IgD-negative memory B cell (primary cell): ENCODE measurements around the gene NKX3-2. TPM values are rescaled to one million over a fixed set of nuclear protein-coding genes. Genes with fewer than 3 reads are reported as not detected.

Experiments
- H3K27ac Mint-ChIP-seq, 3 donors: one replicate each; pipeline ENCODE4 v1.8.0; 2020 to 2022; ENCODE audit warnings: mild to moderate bottlenecking in 3 of 3, mixed read lengths in 3 of 3, moderate library complexity in 1 of 3
- H3K27me3 Mint-ChIP-seq: one replicate; pipeline ENCODE4 v1.8.0; 2021; ENCODE audit warnings: mixed read lengths
- H3K36me3 Mint-ChIP-seq: one replicate; pipeline ENCODE4 v1.8.0; 2020; ENCODE audit warnings: mild to moderate bottlenecking, mixed read lengths
- H3K4me1 Mint-ChIP-seq, 3 donors: one replicate each; pipeline ENCODE4 v1.8.0; 2020 to 2022; ENCODE audit warnings: mixed read lengths in 3 of 3, mild to moderate bottlenecking in 1 of 3
- H3K4me3 Mint-ChIP-seq, 4 donors: one replicate each; pipeline ENCODE4 v1.8.0; 2020 to 2022; ENCODE audit warnings: mild to moderate bottlenecking in 4 of 4, mixed read lengths in 4 of 4, moderate library complexity in 3 of 4
- H3K9me3 Mint-ChIP-seq, 3 donors: one replicate each; pipeline ENCODE4 v1.8.0; 2020 to 2021; ENCODE audit warnings: mixed read lengths in 3 of 3, mild to moderate bottlenecking in 1 of 3
- polyA plus RNA-seq: library from polyadenylated mRNA; unstranded; fragments of 300-500 nt; fragmentation: Illumina TruSeq; gene quantifications from one replicate; pipeline ENCODE4 v1.2.3, GENCODE V29; 2021

NKX3-2 gene
- polyA plus RNA-seq, 1 donor from 2014 or later = not detected

DNA sequence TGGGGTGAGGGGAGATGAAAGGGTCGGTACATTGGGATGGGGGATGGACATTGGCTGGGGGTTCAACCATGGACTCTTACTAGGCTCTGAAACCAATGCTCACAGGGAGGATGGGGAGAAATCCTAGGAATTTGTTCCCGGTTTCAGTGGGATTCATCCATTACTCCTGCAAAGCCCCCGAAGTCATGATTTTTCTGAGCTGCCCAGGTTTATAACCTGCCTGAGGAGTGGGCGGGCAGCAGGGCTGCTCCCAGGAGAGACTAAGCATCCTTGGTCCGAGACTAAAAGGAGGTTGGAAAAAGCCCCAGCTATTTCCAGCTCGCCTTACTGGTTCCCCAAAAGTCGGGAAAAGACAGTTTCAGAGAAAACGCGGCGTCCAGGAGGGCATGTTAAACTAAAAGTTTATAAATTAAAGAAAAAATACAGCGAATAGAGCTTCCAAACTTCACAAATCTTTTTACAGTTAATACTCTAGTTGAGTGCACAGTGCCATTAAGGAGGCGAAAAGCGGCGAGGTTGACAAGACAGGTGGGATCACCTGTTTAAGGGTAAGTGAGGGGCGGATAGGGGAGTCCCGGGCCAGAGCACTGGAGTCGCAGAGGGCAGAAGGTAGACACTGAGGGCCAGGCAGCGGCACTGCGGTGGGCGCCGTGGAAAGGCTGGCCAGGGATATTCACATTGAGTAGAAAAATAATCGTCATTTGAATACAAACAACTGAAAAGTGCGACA is 3.7 kb downstream of the NKX3-2 start:
- peak overlapping the region; percentile 83 to 97 (median 95) for H3K27ac Mint-ChIP-seq
- H3K27me3 Mint-ChIP-seq = peaks cover 72% of the 10 kb centered on the region
- peaks cover 0 to 12% (median 6%) of the 10 kb centered on the region in 3 donors for H3K9me3 Mint-ChIP-seq
- peaks cover 5 to 19% (median 10%) of the 10 kb centered on the region in 3 donors for H3K4me1 Mint-ChIP-seq
- peak overlapping the region in 1 of 4 donors; percentile 80 for H3K4me3 Mint-ChIP-seq
- H3K36me3 Mint-ChIP-seq = peaks cover 2% of the 10 kb centered on the region

DNA sequence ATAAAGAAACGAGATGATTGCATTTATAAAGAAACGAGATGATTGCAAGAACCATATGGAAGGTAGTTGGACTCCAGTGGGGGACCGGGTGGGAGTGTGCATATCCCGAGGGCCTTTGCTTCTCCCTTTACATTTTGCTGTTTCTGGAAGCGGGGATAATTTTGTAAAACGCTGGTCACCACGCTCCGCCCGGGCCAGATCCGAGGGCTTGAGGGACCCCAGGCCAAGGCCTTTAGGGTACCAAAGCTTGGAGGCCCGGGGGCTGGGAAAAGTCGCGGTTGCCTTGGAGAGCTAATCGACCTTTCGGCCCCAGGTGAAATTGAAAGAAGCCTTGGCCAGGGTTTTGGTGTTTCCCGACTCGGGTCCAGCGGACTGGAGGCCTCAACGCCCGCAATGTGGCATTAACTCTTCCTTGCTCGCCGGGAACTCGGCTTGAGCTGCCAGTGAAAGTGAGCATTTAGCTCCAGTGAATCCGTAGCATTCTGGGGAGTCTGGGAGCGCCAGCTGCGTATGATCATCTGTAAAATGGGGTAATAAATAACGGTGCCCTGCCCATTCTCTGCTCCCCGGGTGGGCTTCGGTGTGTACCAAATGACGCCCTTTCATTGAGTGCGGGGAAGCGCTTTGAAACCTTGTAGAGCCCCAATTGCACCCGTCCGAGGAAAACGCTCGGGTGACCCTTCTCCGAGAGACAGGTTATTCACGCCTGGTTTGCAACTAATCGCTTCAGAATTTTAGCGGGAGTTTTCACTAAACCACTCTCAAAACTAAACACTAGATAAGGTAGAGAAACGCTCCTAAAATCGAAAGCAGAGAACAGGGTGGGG is 4.5 kb downstream of the NKX3-2 start:
- peaks cover 2 to 14% (median 4%) of the 10 kb centered on the region in 3 donors for H3K4me1 Mint-ChIP-seq

DNA sequence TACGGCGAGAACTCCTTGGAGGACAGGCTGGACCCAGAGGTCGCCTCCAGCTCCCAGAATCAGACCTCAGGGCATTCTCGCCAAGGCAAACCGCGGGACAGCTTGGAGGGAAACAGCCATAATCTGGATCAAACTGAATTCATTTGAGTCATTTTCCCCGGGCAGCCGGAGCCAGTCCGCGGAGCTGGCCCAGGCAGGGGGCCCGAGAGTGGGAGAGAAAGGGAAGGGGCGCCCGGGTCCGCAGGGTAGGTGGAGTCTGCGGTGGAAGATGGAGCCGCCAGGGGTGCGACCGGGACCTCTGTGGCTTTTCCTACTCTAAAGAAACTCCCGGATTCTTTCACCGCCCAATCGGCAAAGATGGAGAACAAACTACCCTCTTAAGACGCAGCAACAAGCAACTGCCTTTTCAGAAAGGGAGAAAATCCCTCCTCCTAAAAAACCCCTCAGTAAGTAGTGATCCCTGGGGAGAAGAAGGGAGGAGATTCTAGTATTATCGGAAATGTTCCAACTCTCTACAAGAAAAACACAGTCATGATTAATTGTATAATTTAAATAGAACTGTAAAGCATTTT is 5.2 kb downstream of the NKX3-2 start:
- peak overlapping the region in 2 of 4 donors; percentile 45 to 77 for H3K4me3 Mint-ChIP-seq
- H3K27ac Mint-ChIP-seq = peak overlapping the region; percentile 76 to 97 (median 95)
- peaks cover 77% of the 10 kb centered on the region for H3K27me3 Mint-ChIP-seq
- H3K9me3 Mint-ChIP-seq = peaks cover 0 to 13% (median 6%) of the 10 kb centered on the region in 3 donors
- peaks cover 2 to 14% (median 4%) of the 10 kb centered on the region in 3 donors for H3K4me1 Mint-ChIP-seq
- H3K36me3 Mint-ChIP-seq = no peaks in the 10 kb centered on the region

More for the DNA sequence above, 4.5 kb downstream of the NKX3-2 start:
- H3K36me3 Mint-ChIP-seq = no peaks in the 10 kb centered on the region
- H3K4me3 Mint-ChIP-seq = peak overlapping the region in 2 of 4 donors; percentile 32 to 77
- peaks cover 0 to 13% (median 6%) of the 10 kb centered on the region in 3 donors for H3K9me3 Mint-ChIP-seq
- H3K27ac Mint-ChIP-seq = peak overlapping the region in 2 of 3 donors; percentile 95 to 97
- H3K27me3 Mint-ChIP-seq = peaks cover 74% of the 10 kb centered on the region

DNA sequence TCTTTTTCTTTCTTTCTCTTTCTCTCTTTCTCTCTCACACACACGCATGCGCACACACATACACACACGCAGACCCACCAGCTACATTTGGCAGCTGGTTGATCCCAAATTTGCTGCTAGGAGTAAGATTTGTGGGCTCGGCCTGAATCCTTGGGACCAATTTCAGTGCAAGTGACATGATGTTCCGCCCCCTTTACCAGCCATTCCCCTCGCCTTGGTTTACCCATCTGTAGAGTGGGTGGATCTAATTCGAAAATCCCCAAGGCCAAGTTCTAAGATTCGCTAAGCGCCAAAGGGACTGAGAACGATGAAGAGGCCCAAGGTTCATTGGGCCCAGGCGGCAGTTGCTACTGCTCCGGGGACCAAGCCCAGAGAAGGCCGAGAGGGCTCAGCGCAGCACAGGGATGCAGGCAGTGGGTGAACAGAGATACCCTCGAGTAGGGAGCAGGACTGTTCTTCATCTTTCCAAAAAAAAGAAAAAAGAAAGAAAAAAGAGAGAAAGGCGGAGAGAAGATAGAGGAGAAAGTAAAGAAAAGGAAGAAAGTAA is 5.8 kb downstream of the NKX3-2 start:
- Mint-ChIP-seq H3K4me3 (peak overlapping the region; percentile 30 to 77 (median 63)), H3K36me3 (no peaks in the 10 kb centered on the region), H3K4me1 (peaks cover 2 to 13% (median 2%) of the 10 kb centered on the region in 3 donors), H3K27me3 (peaks cover 81% of the 10 kb centered on the region), H3K27ac (peak overlapping the region; percentile 76 to 97 (median 95)), H3K9me3 (peaks cover 0 to 13% (median 6%) of the 10 kb centered on the region in 3 donors)

DNA sequence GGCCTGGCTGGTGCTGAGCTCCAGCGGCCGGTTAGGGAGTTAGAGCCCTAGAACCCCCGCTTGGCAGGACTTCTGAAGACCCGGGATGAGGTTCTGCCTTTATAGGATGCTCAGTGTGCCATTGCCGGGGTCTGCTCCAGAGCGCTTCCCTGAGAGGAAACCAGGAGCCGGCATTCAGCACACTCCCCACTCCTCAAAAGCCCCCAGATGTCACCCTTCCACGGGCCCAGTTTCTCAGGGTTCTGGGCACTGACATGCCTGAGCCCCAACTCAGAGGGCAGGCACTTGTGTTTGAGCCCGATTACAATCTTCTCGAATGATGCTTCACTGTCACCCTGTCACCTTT is 6.5 kb downstream of the NKX3-2 start:
- H3K4me1 Mint-ChIP-seq = peaks cover 2 to 10% (median 2%) of the 10 kb centered on the region in 3 donors
- peak overlapping the region in 2 of 4 donors; percentile 54 to 77 for H3K4me3 Mint-ChIP-seq
- H3K9me3 Mint-ChIP-seq = peaks cover 0 to 13% (median 6%) of the 10 kb centered on the region in 3 donors
- peak overlapping the region in 2 of 3 donors; percentile 95 to 97 for H3K27ac Mint-ChIP-seq
- no peaks in the 10 kb centered on the region for H3K36me3 Mint-ChIP-seq
- peaks cover 77% of the 10 kb centered on the region for H3K27me3 Mint-ChIP-seq

DNA sequence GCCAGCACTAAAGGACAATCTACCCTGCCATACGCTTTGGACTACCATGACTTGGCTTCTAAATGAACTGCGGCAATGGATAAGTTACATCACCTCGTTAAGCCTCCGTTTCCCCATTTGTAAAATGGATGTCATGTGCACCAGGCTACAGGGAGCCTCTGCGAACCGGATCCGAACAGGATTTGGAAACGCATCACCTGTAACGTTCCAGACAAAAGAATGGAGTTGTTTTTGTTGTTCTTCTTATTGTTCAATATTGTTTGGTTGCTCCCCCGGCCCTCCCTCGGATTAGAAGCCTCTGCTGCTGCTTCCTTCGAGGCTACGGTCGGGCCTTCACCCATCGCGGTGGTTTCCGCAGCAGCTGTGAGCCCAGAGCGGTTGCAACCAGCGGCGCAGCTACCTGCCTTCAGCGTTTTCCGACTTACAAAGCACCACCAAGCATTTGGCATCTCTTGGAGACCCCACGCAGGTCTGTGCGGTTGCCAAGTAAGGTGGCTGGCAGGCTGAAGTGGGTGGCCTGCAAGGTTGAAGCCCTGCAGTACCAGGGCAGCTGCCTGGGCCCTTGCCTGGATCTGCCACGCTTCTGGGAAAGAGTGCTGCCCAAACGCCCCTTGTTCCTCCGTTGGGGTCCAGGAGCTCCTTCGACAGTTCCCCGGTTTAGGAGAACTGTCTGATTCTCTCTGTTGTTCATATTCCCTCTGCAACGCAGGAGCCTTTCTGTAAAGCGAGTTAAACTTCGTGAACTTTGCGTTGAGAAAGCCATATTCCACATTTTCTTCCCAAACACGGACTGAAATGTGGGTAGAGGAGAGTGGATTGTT is 7.1 kb downstream of the NKX3-2 start:
- Mint-ChIP-seq H3K36me3 (peaks cover 2% of the 10 kb centered on the region), H3K27ac (peak overlapping the region; percentile 92 to 97 (median 95)), H3K9me3 (peaks cover 0 to 13% (median 6%) of the 10 kb centered on the region in 3 donors), H3K4me3 (peak overlapping the region in 1 of 4 donors; percentile 76), H3K4me1 (peaks cover 2 to 10% (median 2%) of the 10 kb centered on the region in 3 donors), H3K27me3 (peaks cover 76% of the 10 kb centered on the region)

DNA sequence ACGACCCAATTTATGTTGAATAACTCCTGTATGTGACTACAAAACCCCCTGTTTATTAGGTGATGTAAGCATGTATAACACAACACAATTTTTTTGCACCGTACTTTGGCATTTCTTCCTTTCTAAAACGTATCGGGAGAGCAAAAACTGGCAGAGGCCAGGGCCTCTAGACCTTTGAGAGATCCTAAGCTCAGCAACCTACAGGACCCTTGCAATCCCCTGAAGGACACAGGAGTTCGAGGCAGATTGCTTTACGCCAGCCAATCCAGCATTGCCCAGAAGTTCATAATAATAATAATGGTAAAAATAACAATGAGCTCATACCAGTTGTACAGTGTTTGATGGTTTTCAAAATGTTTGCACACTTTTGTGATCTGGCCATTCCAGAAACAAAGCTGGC is 7.7 kb downstream of the NKX3-2 start:
- Mint-ChIP-seq H3K27me3 (peaks cover 76% of the 10 kb centered on the region), H3K36me3 (peaks cover 2% of the 10 kb centered on the region), H3K27ac (peak overlapping the region; percentile 92 to 97 (median 95)), H3K4me1 (peaks cover 2 to 10% (median 2%) of the 10 kb centered on the region in 3 donors), H3K4me3 (peak overlapping the region in 2 of 4 donors; percentile 9 to 76), H3K9me3 (peaks cover 0 to 13% (median 6%) of the 10 kb centered on the region in 3 donors)

DNA sequence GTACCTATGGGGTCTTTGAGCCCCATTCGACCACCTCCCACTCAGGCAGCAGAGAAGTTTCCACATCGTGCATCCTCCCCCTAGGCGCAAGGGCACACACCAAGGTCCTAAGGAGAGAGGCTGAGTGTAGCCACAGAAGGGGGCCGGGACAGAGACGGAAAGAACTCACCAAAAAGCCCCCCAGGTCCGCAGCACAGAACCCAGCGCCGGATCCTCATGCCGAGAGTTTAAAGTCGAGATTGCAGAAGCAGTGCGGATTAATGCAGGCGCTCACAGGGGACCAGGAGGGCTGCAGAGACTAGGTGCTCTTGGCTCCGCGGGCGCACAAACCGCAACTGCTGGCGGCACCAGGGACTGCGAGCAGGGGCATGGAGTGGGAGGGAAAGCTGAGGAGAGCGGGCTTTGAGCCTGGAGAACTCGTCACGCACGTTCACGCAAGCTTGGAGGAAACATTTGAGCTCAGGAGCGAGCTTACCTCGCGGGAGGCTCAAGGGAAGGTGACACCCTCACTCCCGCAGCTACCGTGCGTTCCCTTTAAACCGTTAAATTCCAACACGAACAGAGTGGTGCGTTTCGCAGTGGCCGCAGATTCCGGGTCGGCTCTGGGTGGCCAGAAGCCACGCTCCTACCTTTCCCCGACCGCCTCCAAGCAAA is 8.5 kb downstream of the NKX3-2 start:
- H3K27me3 Mint-ChIP-seq = peaks cover 78% of the 10 kb centered on the region
- peak overlapping the region; percentile 92 to 97 (median 95) for H3K27ac Mint-ChIP-seq
- H3K4me1 Mint-ChIP-seq = peaks cover 2 to 8% (median 4%) of the 10 kb centered on the region in 3 donors
- H3K9me3 Mint-ChIP-seq = peaks cover 0 to 13% (median 6%) of the 10 kb centered on the region in 3 donors
- H3K36me3 Mint-ChIP-seq = peaks cover 2% of the 10 kb centered on the region
- H3K4me3 Mint-ChIP-seq = peak overlapping the region in 2 of 4 donors; percentile 43 to 76

DNA sequence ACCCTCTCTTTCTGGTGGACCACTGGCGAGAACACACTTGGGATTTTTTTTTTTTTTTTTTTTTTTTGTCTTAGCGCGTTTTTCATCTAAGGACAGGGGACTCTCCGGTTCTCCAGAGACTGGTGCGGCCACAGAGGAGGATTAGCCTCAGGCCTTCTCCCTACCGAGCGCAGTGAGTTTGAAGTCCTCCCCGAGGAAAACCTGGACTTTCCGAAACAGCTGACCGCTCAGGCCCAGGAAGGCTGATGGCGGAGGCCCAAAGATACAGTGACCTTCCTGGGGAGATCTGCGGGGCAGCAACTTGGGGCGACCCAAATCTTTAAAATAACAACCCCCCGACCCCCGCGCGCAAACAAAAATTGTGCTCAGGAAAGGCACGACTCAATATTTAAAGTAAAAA is 9.2 kb downstream of the NKX3-2 start:
- peaks cover 2 to 5% (median 3%) of the 10 kb centered on the region in 3 donors for H3K4me1 Mint-ChIP-seq
- H3K27ac Mint-ChIP-seq = peak overlapping the region; percentile 92 to 97 (median 95)
- H3K36me3 Mint-ChIP-seq = peaks cover 2% of the 10 kb centered on the region
- H3K9me3 Mint-ChIP-seq = peaks cover 0 to 13% (median 6%) of the 10 kb centered on the region in 3 donors
- H3K27me3 Mint-ChIP-seq = peaks cover 81% of the 10 kb centered on the region
- H3K4me3 Mint-ChIP-seq = peak overlapping the region in 2 of 4 donors; percentile 12 to 69

DNA sequence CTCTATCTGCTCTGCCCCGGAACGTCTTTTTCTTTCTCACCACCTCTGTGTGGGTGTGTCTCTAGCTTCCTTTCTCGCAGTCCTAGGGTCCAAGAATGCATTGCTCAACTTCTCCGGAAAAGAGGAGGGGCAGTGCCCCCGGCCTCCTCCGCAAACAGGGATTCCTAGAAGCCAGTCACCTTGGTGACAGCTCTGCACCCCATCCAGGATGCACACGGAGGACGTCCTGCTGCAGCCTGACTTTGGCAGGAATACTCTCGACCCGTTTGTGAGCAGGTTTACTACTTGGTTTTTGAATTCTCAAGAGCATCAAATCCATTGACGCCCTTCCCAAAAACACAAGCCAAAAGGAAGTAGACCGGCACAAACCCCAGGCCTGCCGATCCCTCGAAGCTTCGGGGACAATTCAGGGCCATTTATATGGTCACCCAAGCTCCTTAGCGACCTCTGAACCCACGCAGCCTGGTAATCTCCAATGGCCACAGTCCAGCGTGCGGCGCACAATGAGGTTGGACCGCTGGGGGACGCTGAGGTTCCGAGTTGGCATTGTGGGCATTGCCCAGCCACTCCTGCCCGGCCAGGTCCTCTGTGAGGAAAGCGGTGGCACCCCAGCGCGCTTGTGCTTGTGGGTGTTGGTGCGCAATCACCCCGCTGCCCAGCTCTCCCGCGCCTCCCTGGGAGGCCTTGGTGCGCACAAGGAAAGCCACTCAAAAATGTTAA is 9.8 kb downstream of the NKX3-2 start:
- Mint-ChIP-seq H3K4me1 (peaks cover 2 to 5% (median 3%) of the 10 kb centered on the region in 3 donors), H3K4me3 (peak overlapping the region in 1 of 4 donors; percentile 25), H3K9me3 (peaks cover 0 to 13% (median 6%) of the 10 kb centered on the region in 3 donors), H3K27ac (peak overlapping the region; percentile 74 to 95 (median 78)), H3K36me3 (peaks cover 2% of the 10 kb centered on the region), H3K27me3 (peaks cover 81% of the 10 kb centered on the region)

DNA sequence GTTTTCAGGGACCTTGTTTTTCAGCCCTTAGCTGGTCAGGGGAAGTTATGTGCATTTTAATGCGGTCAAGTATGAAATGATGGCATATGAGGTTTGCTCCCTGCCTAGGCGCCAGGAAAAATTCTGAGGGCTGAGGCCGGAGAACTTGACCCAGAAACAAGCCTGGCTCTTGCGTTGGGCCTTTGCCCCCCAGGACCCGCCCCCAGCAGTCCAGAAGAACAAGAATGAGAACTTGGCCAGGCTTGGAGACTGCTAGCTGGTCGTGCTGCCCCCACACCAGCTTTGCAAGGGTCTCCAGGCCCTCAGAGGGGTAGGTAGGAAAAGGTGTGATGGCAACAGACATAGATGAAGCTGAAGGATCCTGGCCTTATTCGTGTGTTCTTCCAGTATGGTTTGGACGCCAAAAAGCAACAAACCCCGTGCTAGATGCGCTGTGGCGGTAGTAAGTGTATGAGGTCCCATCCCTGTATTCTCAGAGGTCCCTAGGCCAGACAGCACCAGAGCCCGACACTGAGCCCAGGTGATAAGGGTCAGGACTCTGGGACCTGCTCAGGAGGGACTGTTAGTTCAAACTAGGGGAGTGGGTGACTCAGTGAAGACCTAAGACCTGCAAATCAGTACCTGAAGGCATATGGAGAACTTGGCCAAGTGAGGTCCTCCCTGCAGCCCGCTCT is 10.5 kb downstream of the NKX3-2 start:
- H3K27ac Mint-ChIP-seq = peak overlapping the region; percentile 71 to 78 (median 74)
- peaks cover 82% of the 10 kb centered on the region for H3K27me3 Mint-ChIP-seq
- peaks cover 2% of the 10 kb centered on the region for H3K36me3 Mint-ChIP-seq
- H3K4me3 Mint-ChIP-seq = peak overlapping the region in 1 of 4 donors; percentile 25
- H3K9me3 Mint-ChIP-seq = peaks cover 0 to 15% (median 6%) of the 10 kb centered on the region in 3 donors
- H3K4me1 Mint-ChIP-seq = peaks cover 4 to 7% (median 5%) of the 10 kb centered on the region in 3 donors

DNA sequence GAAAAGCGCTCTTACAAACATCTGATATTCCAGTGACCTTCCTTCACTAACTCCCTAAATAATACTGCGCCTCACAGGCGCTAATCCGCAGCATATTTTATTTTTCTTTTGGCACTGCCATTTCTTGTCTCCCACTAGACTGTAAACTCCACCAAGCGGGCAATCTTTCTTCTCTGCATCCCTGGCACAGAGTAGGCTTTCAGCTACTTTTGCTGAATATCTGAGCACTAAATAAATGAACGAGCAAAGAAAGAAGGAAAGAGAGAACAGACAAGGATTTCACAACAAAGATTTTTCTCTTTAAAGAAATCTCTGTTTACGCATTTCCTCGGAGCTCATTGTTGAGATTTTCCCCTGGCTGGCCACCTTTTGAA is 12.7 kb downstream of the NKX3-2 start:
- Mint-ChIP-seq H3K27me3 (peaks cover 84% of the 10 kb centered on the region), H3K4me1 (peaks cover 14 to 16% (median 14%) of the 10 kb centered on the region in 3 donors), H3K4me3 (peak overlapping the region in 1 of 4 donors; percentile 64), H3K27ac (peak overlapping the region in 2 of 3 donors; percentile 82 to 91), H3K9me3 (peaks cover 0 to 10% (median 2%) of the 10 kb centered on the region in 3 donors), H3K36me3 (peaks cover 2% of the 10 kb centered on the region)
